ENCODE results near the gene BCL7C. TPM values are rescaled to one million over a fixed set of nuclear protein-coding genes. Genes with fewer than 3 reads are reported as not detected.

The BCL7C gene
- total and polyA plus RNA-seq, 10 of the 15 experiments (the other 5 are each of a cell fraction or from before 2014, with no cell fraction given): 1.1 to 30.5 (median 13.7) TPM

DNA sequence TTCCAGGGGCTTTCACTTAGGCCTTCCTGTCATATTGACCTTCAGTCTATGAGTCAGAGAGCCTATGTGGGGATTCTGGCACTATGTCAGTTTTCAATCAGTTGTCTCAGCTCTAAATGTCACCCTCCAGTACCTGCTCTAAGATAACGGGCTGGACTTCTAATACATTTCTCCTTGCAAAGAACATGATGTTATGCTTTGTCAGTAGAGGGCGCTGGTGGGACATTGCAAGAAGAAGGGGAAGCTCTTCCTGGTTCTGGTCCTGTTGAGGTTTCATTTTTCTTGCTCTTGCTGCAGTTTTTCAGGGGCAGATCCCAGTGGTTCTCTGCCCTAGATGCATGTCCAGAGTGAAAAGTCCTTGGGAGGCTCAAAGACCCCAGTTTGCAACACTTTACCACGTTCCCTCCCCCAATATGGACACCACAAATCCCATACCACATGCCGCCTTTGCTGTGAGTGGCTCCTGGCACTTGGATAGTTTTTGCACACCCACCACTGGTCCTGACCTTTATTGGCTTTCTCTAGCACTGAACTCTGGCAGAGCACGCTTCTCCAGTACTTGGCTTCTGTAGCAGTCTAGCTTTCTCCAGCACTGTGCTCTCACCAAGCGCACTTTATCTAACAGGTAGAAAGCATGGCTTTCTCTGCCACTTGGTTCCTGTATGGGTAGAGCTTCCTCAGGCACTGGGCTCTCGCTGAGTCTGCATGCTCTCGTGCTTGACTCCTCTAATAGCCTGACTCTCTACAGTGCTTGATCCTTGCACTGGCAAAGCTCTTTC, 49.0 kb downstream of the BCL7C start (continued):
- TF ChIP-seq HSF1 (IDR thresholded peaks at IDR 0.05; ENCODE audit: low read depth, low read length): no peak
- no peak for TF ChIP-seq STAT1 (conservative IDR thresholded peaks at IDR 0.05)
- no peak for TF ChIP-seq NKRF (conservative IDR thresholded peaks at IDR 0.05)
- TF ChIP-seq EGR1 (IDR thresholded peaks at IDR 0.05; ENCODE audit: borderline replicate concordance in 1 of 2, low read depth in 2 of 2, low read length in 2 of 2): no peak
- TF ChIP-seq SMC3 (IDR thresholded peaks at IDR 0.05; ENCODE audit: borderline replicate concordance, low read length): peak; percentile 96
- TF ChIP-seq MAX (IDR thresholded peaks at IDR 0.05; ENCODE audit: low read depth, low read length): no peak
- TF ChIP-seq, protein P1, sequence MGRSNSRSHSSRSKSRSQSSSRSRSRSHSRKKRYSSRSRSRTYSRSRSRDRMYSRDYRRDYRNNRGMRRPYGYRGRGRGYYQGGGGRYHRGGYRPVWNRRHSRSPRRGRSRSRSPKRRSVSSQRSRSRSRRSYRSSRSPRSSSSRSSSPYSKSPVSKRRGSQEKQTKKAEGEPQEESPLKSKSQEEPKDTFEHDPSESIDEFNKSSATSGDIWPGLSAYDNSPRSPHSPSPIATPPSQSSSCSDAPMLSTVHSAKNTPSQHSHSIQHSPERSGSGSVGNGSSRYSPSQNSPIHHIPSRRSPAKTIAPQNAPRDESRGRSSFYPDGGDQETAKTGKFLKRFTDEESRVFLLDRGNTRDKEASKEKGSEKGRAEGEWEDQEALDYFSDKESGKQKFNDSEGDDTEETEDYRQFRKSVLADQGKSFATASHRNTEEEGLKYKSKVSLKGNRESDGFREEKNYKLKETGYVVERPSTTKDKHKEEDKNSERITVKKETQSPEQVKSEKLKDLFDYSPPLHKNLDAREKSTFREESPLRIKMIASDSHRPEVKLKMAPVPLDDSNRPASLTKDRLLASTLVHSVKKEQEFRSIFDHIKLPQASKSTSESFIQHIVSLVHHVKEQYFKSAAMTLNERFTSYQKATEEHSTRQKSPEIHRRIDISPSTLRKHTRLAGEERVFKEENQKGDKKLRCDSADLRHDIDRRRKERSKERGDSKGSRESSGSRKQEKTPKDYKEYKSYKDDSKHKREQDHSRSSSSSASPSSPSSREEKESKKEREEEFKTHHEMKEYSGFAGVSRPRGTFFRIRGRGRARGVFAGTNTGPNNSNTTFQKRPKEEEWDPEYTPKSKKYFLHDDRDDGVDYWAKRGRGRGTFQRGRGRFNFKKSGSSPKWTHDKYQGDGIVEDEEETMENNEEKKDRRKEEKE (IDR thresholded peaks at IDR 0.05): no peak
- TF ChIP-seq EZH2 (IDR thresholded peaks at IDR 0.05; ENCODE audit: borderline replicate concordance, control insufficient read depth, low read depth, low read length): no peak
- no peak for TF ChIP-seq BCL3 (IDR thresholded peaks at IDR 0.05; ENCODE audit: borderline replicate concordance, insufficient read depth, low read depth, low read length, poor library complexity, severe bottlenecking)
- TF ChIP-seq, protein P2, sequence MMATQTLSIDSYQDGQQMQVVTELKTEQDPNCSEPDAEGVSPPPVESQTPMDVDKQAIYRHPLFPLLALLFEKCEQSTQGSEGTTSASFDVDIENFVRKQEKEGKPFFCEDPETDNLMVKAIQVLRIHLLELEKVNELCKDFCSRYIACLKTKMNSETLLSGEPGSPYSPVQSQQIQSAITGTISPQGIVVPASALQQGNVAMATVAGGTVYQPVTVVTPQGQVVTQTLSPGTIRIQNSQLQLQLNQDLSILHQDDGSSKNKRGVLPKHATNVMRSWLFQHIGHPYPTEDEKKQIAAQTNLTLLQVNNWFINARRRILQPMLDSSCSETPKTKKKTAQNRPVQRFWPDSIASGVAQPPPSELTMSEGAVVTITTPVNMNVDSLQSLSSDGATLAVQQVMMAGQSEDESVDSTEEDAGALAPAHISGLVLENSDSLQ (IDR thresholded peaks at IDR 0.05): peak; percentile 40; the same call in 1 of the 2 replicates
- TF ChIP-seq KAT2A (conservative IDR thresholded peaks at IDR 0.05; ENCODE audit: control insufficient read depth, low read depth, low read length): no peak
- TF ChIP-seq HCFC1 (IDR thresholded peaks at IDR 0.05; ENCODE audit: low read length): no peak
- no peak for TF ChIP-seq BRCA1 (IDR thresholded peaks at IDR 0.05; ENCODE audit: low read depth, low read length)
- TF ChIP-seq NFIC (IDR thresholded peaks at IDR 0.05; ENCODE audit: low read depth, low read length): no peak
- no peak for TF ChIP-seq CBX5 (IDR thresholded peaks at IDR 0.05; ENCODE audit: low read depth)
- TF ChIP-seq BHLHE40 (IDR thresholded peaks at IDR 0.05; ENCODE audit: borderline replicate concordance in 1 of 2, low read depth in 2 of 2, low read length in 1 of 2): no peak

Data from GM12878 (cell line).